Osteocyte (in vitro differentiated cells): ENCODE results near the gene MATR3. TPM values are rescaled to one million over a fixed set of nuclear protein-coding genes. Genes with fewer than 3 reads are reported as not detected.
"Not testable (repeated sequence)": the region's sequence is repeated elsewhere in the genome, so short reads cannot be mapped to it uniquely, and the experiment has no call there.

Experiments used
- DNase-seq: peaks from one replicate; pipeline ENCODE4 v3.0.0; 2021; ENCODE audit warnings: mixed read lengths; ENCODE audit not compliant: unreplicated experiment; ENCODE audit errors: extremely low spot score
- H3K27ac Mint-ChIP-seq: one replicate; pipeline ENCODE4 v1.8.0; 2021; ENCODE audit warnings: mild to moderate bottlenecking, mixed read lengths; ENCODE audit not compliant: unreplicated experiment
- H3K27me3 Mint-ChIP-seq: one replicate; pipeline ENCODE4 v1.8.0; 2021; ENCODE audit warnings: mixed read lengths; ENCODE audit not compliant: unreplicated experiment
- H3K36me3 Mint-ChIP-seq: one replicate; pipeline ENCODE4 v1.8.0; 2021; ENCODE audit warnings: mixed read lengths; ENCODE audit not compliant: unreplicated experiment
- H3K4me1 Mint-ChIP-seq: one replicate; pipeline ENCODE4 v1.8.0; 2021; ENCODE audit warnings: mixed read lengths; ENCODE audit not compliant: unreplicated experiment
- H3K4me3 Mint-ChIP-seq: one replicate; pipeline ENCODE4 v1.8.0; 2021; ENCODE audit warnings: mild to moderate bottlenecking, moderate library complexity, mixed read lengths; ENCODE audit not compliant: unreplicated experiment
- H3K9me3 Mint-ChIP-seq: one replicate; pipeline ENCODE4 v1.8.0; 2021; ENCODE audit warnings: mixed read lengths; ENCODE audit not compliant: unreplicated experiment
- CTCF ChIP-seq: fragments of 200-600 bp; sonication (generic); IDR thresholded peaks from 2 replicates; pipeline ENCODE4 v1.5.0; 2021; ENCODE audit warnings: antibody characterized with exemption, mild to moderate bottlenecking, moderate library complexity
- total RNA-seq: library from RNA; stranded (reverse); gene quantifications from 2 replicates; pipeline ENCODE4 v1.2.1, GENCODE V29; 2021

MATR3 gene
- total RNA-seq, 1 donor from 2014 or later: 218 TPM

GRCh38 chr5:139354186-139354585 lies 60.6 kb downstream of the MATR3 start:
- Mint-ChIP-seq H3K9me3 (peaks cover 6% of the 10 kb centered on the region), H3K4me1 (peaks cover 9% of the 10 kb centered on the region), H3K27me3 (no peaks in the 10 kb centered on the region), H3K27ac (no peak overlapping the region), H3K36me3 (peaks cover 8% of the 10 kb centered on the region), H3K4me3 (no peak overlapping the region)
- DNase-seq: no peak
- no peak for TF ChIP-seq CTCF

GRCh38 chr5:139355900-139356299 lies 62.4 kb downstream of the MATR3 start:
- H3K9me3 Mint-ChIP-seq, DNase-seq, H3K4me3 Mint-ChIP-seq, H3K27ac Mint-ChIP-seq, H3K36me3 Mint-ChIP-seq, H3K27me3 Mint-ChIP-seq: not testable (repeated sequence)
- H3K4me1 Mint-ChIP-seq: peaks cover 10% of the 10 kb centered on the region

- Mint-ChIP-seq H3K27ac (no peak overlapping the region), H3K4me1 (peaks cover 8% of the 10 kb centered on the region), H3K9me3 (peaks cover 6% of the 10 kb centered on the region), H3K36me3 (peaks cover 8% of the 10 kb centered on the region), H3K27me3 (no peaks in the 10 kb centered on the region), H3K4me3 (no peak overlapping the region)
- no peak for DNase-seq
- no peak for TF ChIP-seq CTCF
Observed at GRCh38 chr5:139358064-139358463, 64.5 kb downstream of the MATR3 start.

GRCh38 chr5:139360384-139360783 lies 66.8 kb downstream of the MATR3 start:
- H3K4me3 Mint-ChIP-seq: no peak overlapping the region
- H3K9me3 Mint-ChIP-seq: no peaks in the 10 kb centered on the region
- no peak overlapping the region for H3K27ac Mint-ChIP-seq
- TF ChIP-seq CTCF: no peak
- no peaks in the 10 kb centered on the region for H3K27me3 Mint-ChIP-seq
- peaks cover 17% of the 10 kb centered on the region for H3K36me3 Mint-ChIP-seq
- DNase-seq: no peak
- H3K4me1 Mint-ChIP-seq: peaks cover 9% of the 10 kb centered on the region

GRCh38 chr5:139361835-139362429 lies 68.4 kb downstream of the MATR3 start:
- Mint-ChIP-seq H3K4me3 (no peak overlapping the region), H3K4me1 (peaks cover 8% of the 10 kb centered on the region), H3K36me3 (peaks cover 26% of the 10 kb centered on the region), H3K9me3 (no peaks in the 10 kb centered on the region), H3K27ac (no peak overlapping the region), H3K27me3 (no peaks in the 10 kb centered on the region)
- DNase-seq: no peak
- TF ChIP-seq CTCF: no peak

- H3K4me1 Mint-ChIP-seq: peaks cover 14% of the 10 kb centered on the region
- H3K9me3 Mint-ChIP-seq: no peaks in the 10 kb centered on the region
Observed at GRCh38 chr5:139363937-139364336, 70.4 kb downstream of the MATR3 start.

More at GRCh38 chr5:139363937-139364336, 70.4 kb downstream of the MATR3 start:
- Mint-ChIP-seq H3K27ac (peak overlapping the region; percentile 31), H3K36me3 (peaks cover 31% of the 10 kb centered on the region), H3K27me3 (no peaks in the 10 kb centered on the region), H3K4me3 (no peak overlapping the region)
- DNase-seq: no peak
- no peak for TF ChIP-seq CTCF
